Measurements from ENCODE around the gene RBM23.
A peak's percentile ranks its signal among the peaks of the same experiment; 100 is the strongest.
"Not testable (repeated sequence)": the region's sequence is repeated elsewhere in the genome, so short reads cannot be mapped to it uniquely, and the experiment has no call there.

Gene RBM23

GRCh38 chr14:22871224-22872032, 47.5 kb downstream of the RBM23 start, which contains the start of gene LRP10:
TSS of gene LRP10 (plus strand) at chr14:22871740. CDS start at chr14:22872304, 564 bp downstream.
- DNase-seq (ENCODE audit: low read depth, low spot score): peak; percentile 84

GRCh38 chr14:22870811-22871223, 48.1 kb downstream of the RBM23 start:
- peak overlapping the region; percentile 100 for H3K27ac ChIP-seq
- DNase-seq (ENCODE audit: low read depth, low spot score): no peak

More at GRCh38 chr14:22871224-22872032, 47.5 kb downstream of the RBM23 start, which contains the start of gene LRP10:
- H3K27ac ChIP-seq: peak within 1 kb of the TSS; percentile 100

- no peak for DNase-seq (ENCODE audit: low read depth, low spot score)
- H3K27ac ChIP-seq: no peak overlapping the region
These were observed 52.1 kb downstream of the RBM23 start for GRCh38 chr14:22866874-22867273.

GRCh38 chr14:22865424-22866405, 53.2 kb downstream of the RBM23 start:
- H3K27ac ChIP-seq: no peak overlapping the region
- no peak for DNase-seq (ENCODE audit: low read depth, low spot score)

- H3K27ac ChIP-seq: no peak overlapping the region
- DNase-seq (ENCODE audit: low read depth, low spot score): no peak
These were observed 54.0 kb downstream of the RBM23 start for GRCh38 chr14:22864979-22865378.

GRCh38 chr14:22861651-22862050, 57.3 kb downstream of the RBM23 start:
- H3K27ac ChIP-seq: no peak overlapping the region

GRCh38 chr14:22860377-22860776, 58.6 kb downstream of the RBM23 start:
- not testable (repeated sequence) for H3K27ac ChIP-seq; DNase-seq (ENCODE audit: low read depth, low spot score)

More at GRCh38 chr14:22861651-22862050, 57.3 kb downstream of the RBM23 start:
- DNase-seq (ENCODE audit: low read depth, low spot score): no peak

GRCh38 chr14:22856428-22856827, 62.5 kb downstream of the RBM23 start:
- no peak overlapping the region for H3K27ac ChIP-seq
- DNase-seq (ENCODE audit: low read depth, low spot score): no peak

- no peak overlapping the region for H3K27ac ChIP-seq
- DNase-seq (ENCODE audit: low read depth, low spot score): no peak
These were observed 63.8 kb downstream of the RBM23 start for GRCh38 chr14:22854963-22855724.

- DNase-seq (ENCODE audit: low read depth, low spot score); H3K27ac ChIP-seq: not testable (repeated sequence)
These were observed 64.7 kb downstream of the RBM23 start for GRCh38 chr14:22854296-22854695.

- DNase-seq (ENCODE audit: low read depth, low spot score): no peak
- peak overlapping the region; percentile 98 for H3K27ac ChIP-seq
These were observed 65.8 kb downstream of the RBM23 start for GRCh38 chr14:22852940-22853767.

GRCh38 chr14:22852599-22852939, 66.4 kb downstream of the RBM23 start:
- no peak for DNase-seq (ENCODE audit: low read depth, low spot score)
- H3K27ac ChIP-seq: peak overlapping the region; percentile 98

GRCh38 chr14:22852178-22852577, 66.8 kb downstream of the RBM23 start:
- peak overlapping the region; percentile 98 for H3K27ac ChIP-seq
- DNase-seq (ENCODE audit: low read depth, low spot score): not testable (repeated sequence)

- peak; percentile 68 for DNase-seq (ENCODE audit: low read depth, low spot score)
- H3K27ac ChIP-seq: peak overlapping the region; percentile 98
These were observed 67.8 kb downstream of the RBM23 start for GRCh38 chr14:22850944-22851764.

- H3K27ac ChIP-seq: peak overlapping the region; percentile 98
- DNase-seq (ENCODE audit: low read depth, low spot score): no peak
These were observed 69.6 kb downstream of the RBM23 start for GRCh38 chr14:22849212-22849819.

- H3K27ac ChIP-seq: peak overlapping the region; percentile 98
- DNase-seq (ENCODE audit: low read depth, low spot score): no peak
These were observed 70.4 kb downstream of the RBM23 start for GRCh38 chr14:22848351-22849164.

Measured in epithelial cell of prostate (primary cell).